WTC11 (cell line): ENCODE measurements around the gene SUCLA2. TPM values are rescaled to one million over a fixed set of nuclear protein-coding genes. Genes with fewer than 3 reads are reported as not detected.

Source experiments
- ATAC-seq: fragments of 200-7000 bp; cut with Tn5 transposase; 2 replicates; pipeline ENCODE4 v1.10.0; 2021; ENCODE audit warnings: mild to moderate bottlenecking, moderate library complexity
- CTCF ChIA-PET: fragments of 300-600 bp; sonication (Branson Sonifier 250); formaldehyde crosslinking; loops from one replicate; lab custom pipeline; 2021; ENCODE audit warnings: antibody characterized with exemption; lab: Charles Lee
- POLR2A ChIA-PET: fragments of 350-600 bp; sonication (Branson Sonifier 250); formaldehyde crosslinking; loops from one replicate; lab custom pipeline; 2021; ENCODE audit warnings: antibody characterized with exemption; lab: Charles Lee
- DNase-seq: peaks from one replicate; pipeline ENCODE4 v3.0.0; 2021; ENCODE audit warnings: low spot score
- H3K27ac Mint-ChIP-seq: 2 replicates; pipeline ENCODE4 v1.8.0; 2021; ENCODE audit warnings: mixed read lengths
- H3K27me3 Mint-ChIP-seq: 2 replicates; pipeline ENCODE4 v1.8.0; 2021; ENCODE audit warnings: low read depth, mild to moderate bottlenecking, moderate library complexity, mixed read lengths
- H3K36me3 Mint-ChIP-seq: 2 replicates; pipeline ENCODE4 v1.8.0; 2021; ENCODE audit warnings: mixed read lengths
- H3K4me1 Mint-ChIP-seq: 2 replicates; pipeline ENCODE4 v1.8.0; 2022; ENCODE audit warnings: mixed read lengths
- H3K4me3 Mint-ChIP-seq: 2 replicates; pipeline ENCODE4 v1.8.0; 2021; ENCODE audit warnings: mild to moderate bottlenecking, moderate library complexity, mixed read lengths
- H3K9me3 Mint-ChIP-seq: 2 replicates; pipeline ENCODE4 v1.8.0; 2021; ENCODE audit warnings: mixed read lengths
- CBFB ChIP-seq: sonication (generic); formaldehyde crosslinking; IDR thresholded peaks from 2 replicates; pipeline ENCODE4 v1.8.1; 2022; ENCODE audit warnings: mild to moderate bottlenecking, low read depth, missing genetic modification reagents
- CTCF ChIP-seq: fragments of 200-600 bp; IDR thresholded peaks from 2 replicates; pipeline ENCODE4 v1.8.0; 2022; ENCODE audit warnings: antibody characterized with exemption
- FOXP1 ChIP-seq: sonication (generic); formaldehyde crosslinking; IDR thresholded peaks from 2 replicates; pipeline ENCODE4 v1.8.0; 2022; ENCODE audit warnings: missing genetic modification reagents, mild to moderate bottlenecking, moderate library complexity, borderline replicate concordance
- FOXP4 ChIP-seq: sonication (generic); formaldehyde crosslinking; IDR thresholded peaks from 2 replicates; pipeline ENCODE4 v1.8.0; 2022; ENCODE audit warnings: mild to moderate bottlenecking, missing genetic modification reagents
- JAZF1 ChIP-seq: fragments of 250-450 bp; sonication (Bioruptor Pico); IDR thresholded peaks from 2 replicates; pipeline ENCODE4 v1.9.0; 2021; ENCODE audit warnings: moderate library complexity, mild to moderate bottlenecking, inconsistent platforms
- NR3C1 ChIP-seq: sonication (generic); formaldehyde crosslinking; conservative IDR thresholded peaks from 2 replicates; pipeline ENCODE4 v1.8.1; 2023; ENCODE audit warnings: low read depth, mild to moderate bottlenecking, missing genetic modification reagents
- OVOL2 ChIP-seq: fragments of 250-450 bp; sonication (Bioruptor Pico); IDR thresholded peaks from 2 replicates; pipeline ENCODE4 v1.9.0; 2021; ENCODE audit warnings: mild to moderate bottlenecking, borderline replicate concordance
- RELA ChIP-seq: sonication (generic); formaldehyde crosslinking; IDR thresholded peaks from 2 replicates; pipeline ENCODE4 v1.8.1; 2022; ENCODE audit warnings: missing genetic modification reagents, mild to moderate bottlenecking, borderline replicate concordance
- RORB ChIP-seq: fragments of 250-450 bp; sonication (Bioruptor Pico); IDR thresholded peaks from 2 replicates; pipeline ENCODE4 v1.9.0; 2021; ENCODE audit warnings: mild to moderate bottlenecking
- ZBTB21 ChIP-seq: sonication (generic); formaldehyde crosslinking; IDR thresholded peaks from 2 replicates; pipeline ENCODE4 v1.8.1; 2023; ENCODE audit warnings: mild to moderate bottlenecking, missing genetic modification reagents, borderline replicate concordance
- ZNF121 ChIP-seq: sonication (generic); formaldehyde crosslinking; IDR thresholded peaks from 2 replicates; pipeline ENCODE4 v1.8.0; 2023; ENCODE audit warnings: missing genetic modification reagents
- ZNF138 ChIP-seq: sonication (generic); formaldehyde crosslinking; conservative IDR thresholded peaks from 2 replicates; pipeline ENCODE4 v1.8.1; 2022; ENCODE audit warnings: mild to moderate bottlenecking, moderate library complexity, missing genetic modification reagents
- ZNF317 ChIP-seq: sonication (generic); formaldehyde crosslinking; IDR thresholded peaks from 2 replicates; pipeline ENCODE4 v1.8.1; 2023; ENCODE audit warnings: low read depth, mild to moderate bottlenecking, moderate library complexity, missing genetic modification reagents, borderline replicate concordance
- total RNA-seq: library from RNA; stranded (reverse); gene quantifications from 3 replicates; pipeline ENCODE4 v1.2.3, GENCODE V29; 2021
- TF ChIP-seq, protein P1 (sequence below): sonication (generic); formaldehyde crosslinking; IDR thresholded peaks from 2 replicates; pipeline ENCODE4 v1.8.0; 2023; ENCODE audit warnings: missing genetic modification reagents
- TF ChIP-seq, protein P2 (sequence below): sonication (generic); formaldehyde crosslinking; IDR thresholded peaks from 2 replicates; pipeline ENCODE4 v1.8.0; 2022; ENCODE audit warnings: missing genetic modification reagents
- TF ChIP-seq, protein P3 (sequence below): fragments of 250-450 bp; sonication (Bioruptor Pico); conservative IDR thresholded peaks from 2 replicates; pipeline ENCODE4 v1.9.0; 2021; ENCODE audit warnings: mild to moderate bottlenecking
- TF ChIP-seq, protein P4 (sequence below): sonication (generic); formaldehyde crosslinking; IDR thresholded peaks from 2 replicates; pipeline ENCODE4 v1.8.1; 2023; ENCODE audit warnings: mild to moderate bottlenecking, moderate library complexity, missing genetic modification reagents

SUCLA2 gene
- total RNA-seq, 1 experiment from 2014 or later = 66.8 TPM

DNA sequence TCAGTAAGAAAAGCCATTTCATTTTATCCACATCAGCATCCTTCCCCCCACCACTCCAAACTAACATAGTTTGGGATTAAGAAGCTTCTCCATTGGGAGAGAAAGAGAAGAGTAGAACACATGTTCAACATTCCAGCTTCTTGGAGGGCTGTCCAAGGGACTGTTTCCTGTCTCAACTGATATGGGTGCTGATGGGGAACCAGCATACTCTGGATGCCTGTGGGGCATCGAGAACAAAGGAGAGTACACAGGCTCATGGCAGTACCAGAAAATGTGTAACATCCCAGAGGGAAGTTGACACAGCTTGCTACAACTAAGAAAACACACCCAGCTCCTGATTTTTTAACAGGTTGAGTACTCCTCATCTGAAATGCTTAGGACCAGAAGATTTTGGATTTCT, 24.7 kb downstream of the SUCLA2 start:
- Mint-ChIP-seq H3K36me3 (peaks cover 77% of the 10 kb centered on the region), H3K27ac (no peak overlapping the region), H3K4me3 (no peak overlapping the region), H3K4me1 (no peaks in the 10 kb centered on the region), H3K27me3 (no peaks in the 10 kb centered on the region), H3K9me3 (peaks cover 38% of the 10 kb centered on the region)
- CTCF ChIA-PET = no interaction called here
- ATAC-seq (no peak), DNase-seq (no peak)
- POLR2A ChIA-PET = no interaction called here
- TF ChIP-seq FOXP4 (CRISPR knock-in tag) (no peak), NR3C1 (no peak), CTCF (no peak), RELA (no peak), FOXP1 (CRISPR knock-in tag) (no peak), ZNF138 (CRISPR knock-in tag) (no peak), ZBTB21 (CRISPR knock-in tag) (no peak), ZNF121 (CRISPR knock-in tag) (no peak), JAZF1 (CRISPR knock-in tag) (no peak), OVOL2 (CRISPR knock-in tag) (no peak), ZNF317 (CRISPR knock-in tag) (no peak), CBFB (no peak), RORB (CRISPR knock-in tag) (no peak)
- TF ChIP-seq, protein P1, sequence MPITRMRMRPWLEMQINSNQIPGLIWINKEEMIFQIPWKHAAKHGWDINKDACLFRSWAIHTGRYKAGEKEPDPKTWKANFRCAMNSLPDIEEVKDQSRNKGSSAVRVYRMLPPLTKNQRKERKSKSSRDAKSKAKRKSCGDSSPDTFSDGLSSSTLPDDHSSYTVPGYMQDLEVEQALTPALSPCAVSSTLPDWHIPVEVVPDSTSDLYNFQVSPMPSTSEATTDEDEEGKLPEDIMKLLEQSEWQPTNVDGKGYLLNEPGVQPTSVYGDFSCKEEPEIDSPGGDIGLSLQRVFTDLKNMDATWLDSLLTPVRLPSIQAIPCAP (CRISPR knock-in tag) = no peak
- TF ChIP-seq, protein P2, sequence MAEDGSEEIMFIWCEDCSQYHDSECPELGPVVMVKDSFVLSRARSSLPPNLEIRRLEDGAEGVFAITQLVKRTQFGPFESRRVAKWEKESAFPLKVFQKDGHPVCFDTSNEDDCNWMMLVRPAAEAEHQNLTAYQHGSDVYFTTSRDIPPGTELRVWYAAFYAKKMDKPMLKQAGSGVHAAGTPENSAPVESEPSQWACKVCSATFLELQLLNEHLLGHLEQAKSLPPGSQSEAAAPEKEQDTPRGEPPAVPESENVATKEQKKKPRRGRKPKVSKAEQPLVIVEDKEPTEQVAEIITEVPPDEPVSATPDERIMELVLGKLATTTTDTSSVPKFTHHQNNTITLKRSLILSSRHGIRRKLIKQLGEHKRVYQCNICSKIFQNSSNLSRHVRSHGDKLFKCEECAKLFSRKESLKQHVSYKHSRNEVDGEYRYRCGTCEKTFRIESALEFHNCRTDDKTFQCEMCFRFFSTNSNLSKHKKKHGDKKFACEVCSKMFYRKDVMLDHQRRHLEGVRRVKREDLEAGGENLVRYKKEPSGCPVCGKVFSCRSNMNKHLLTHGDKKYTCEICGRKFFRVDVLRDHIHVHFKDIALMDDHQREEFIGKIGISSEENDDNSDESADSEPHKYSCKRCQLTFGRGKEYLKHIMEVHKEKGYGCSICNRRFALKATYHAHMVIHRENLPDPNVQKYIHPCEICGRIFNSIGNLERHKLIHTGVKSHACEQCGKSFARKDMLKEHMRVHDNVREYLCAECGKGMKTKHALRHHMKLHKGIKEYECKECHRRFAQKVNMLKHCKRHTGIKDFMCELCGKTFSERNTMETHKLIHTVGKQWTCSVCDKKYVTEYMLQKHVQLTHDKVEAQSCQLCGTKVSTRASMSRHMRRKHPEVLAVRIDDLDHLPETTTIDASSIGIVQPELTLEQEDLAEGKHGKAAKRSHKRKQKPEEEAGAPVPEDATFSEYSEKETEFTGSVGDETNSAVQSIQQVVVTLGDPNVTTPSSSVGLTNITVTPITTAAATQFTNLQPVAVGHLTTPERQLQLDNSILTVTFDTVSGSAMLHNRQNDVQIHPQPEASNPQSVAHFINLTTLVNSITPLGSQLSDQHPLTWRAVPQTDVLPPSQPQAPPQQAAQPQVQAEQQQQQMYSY (CRISPR knock-in tag) = no peak
- TF ChIP-seq, protein P3, sequence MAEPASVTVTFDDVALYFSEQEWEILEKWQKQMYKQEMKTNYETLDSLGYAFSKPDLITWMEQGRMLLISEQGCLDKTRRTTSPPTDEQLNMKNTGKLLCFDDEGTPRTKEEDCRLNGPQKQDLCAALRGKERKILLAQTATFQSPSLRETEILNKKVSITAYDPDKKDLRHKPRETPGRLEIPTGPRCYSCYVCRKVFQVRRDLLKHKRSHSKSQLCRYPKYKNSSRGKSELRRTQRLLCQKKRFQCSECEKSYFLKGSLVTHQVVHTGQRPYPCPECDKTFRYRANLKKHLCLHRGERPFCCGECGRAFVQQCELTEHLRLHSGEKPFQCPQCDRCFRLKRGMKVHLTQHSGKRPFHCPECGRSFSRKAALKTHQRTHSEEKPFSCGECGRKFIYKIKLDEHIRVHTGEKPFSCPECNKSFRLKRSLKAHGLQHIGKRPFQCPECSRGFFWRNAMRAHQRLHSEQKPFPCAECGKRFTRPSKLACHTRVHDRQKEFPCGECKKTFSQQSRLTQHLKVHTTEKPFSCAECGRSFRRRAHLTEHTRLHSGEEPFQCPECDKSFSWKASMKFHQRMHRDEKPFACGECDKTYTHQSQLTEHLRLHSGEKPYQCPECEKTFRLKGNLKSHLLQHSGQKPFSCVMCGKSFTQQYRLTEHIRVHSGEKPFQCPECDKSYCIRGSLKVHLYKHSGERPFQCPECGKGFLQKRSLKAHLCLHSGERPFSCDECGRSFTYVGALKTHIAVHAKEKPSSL = no peak
- TF ChIP-seq, protein P4, sequence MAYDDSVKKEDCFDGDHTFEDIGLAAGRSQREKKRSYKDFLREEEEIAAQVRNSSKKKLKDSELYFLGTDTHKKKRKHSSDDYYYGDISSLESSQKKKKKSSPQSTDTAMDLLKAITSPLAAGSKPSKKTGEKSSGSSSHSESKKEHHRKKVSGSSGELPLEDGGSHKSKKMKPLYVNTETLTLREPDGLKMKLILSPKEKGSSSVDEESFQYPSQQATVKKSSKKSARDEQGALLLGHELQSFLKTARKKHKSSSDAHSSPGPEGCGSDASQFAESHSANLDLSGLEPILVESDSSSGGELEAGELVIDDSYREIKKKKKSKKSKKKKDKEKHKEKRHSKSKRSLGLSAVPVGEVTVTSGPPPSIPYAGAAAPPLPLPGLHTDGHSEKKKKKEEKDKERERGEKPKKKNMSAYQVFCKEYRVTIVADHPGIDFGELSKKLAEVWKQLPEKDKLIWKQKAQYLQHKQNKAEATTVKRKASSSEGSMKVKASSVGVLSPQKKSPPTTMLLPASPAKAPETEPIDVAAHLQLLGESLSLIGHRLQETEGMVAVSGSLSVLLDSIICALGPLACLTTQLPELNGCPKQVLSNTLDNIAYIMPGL = no peak
